IMR-90 (cell line): ENCODE measurements around the gene IL11RA.

Experiments used
- FOS ChIP-seq: fragments of 150-350 bp; IDR thresholded peaks from 2 replicates; pipeline ENCODE4 v1.6.1; 2016; ENCODE audit warnings: low read depth, low read length
- MAZ ChIP-seq: IDR thresholded peaks from 2 replicates; pipeline ENCODE4 v1.6.1; 2012; ENCODE audit warnings: low read depth, mild to moderate bottlenecking, low read length, improper control_type of control experiment, moderate library complexity, borderline replicate concordance
- MXI1 ChIP-seq: IDR thresholded peaks from 2 replicates; pipeline ENCODE4 v1.6.1; 2012; ENCODE audit warnings: low read depth, mild to moderate bottlenecking, low read length, moderate library complexity, borderline replicate concordance
- NFE2L2 ChIP-seq: fragments of 150-350 bp; IDR thresholded peaks from 2 replicates; pipeline ENCODE4 v1.6.1; 2016; ENCODE audit warnings: low read depth, mild to moderate bottlenecking, low read length
- POLR2A ChIP-seq: IDR thresholded peaks from 2 replicates; pipeline ENCODE4 v1.6.1; 2012; ENCODE audit warnings: mild to moderate bottlenecking, low read depth, low read length
- RAD21 ChIP-seq: IDR thresholded peaks from 2 replicates; pipeline ENCODE4 v1.6.1; 2012; ENCODE audit warnings: low read length, improper control_type of control experiment
- RCOR1 ChIP-seq: IDR thresholded peaks from 2 replicates; pipeline ENCODE4 v1.6.1; 2012; ENCODE audit warnings: mild to moderate bottlenecking, low read length, improper control_type of control experiment; ENCODE audit not compliant: insufficient replicate concordance
- RFX5 ChIP-seq: IDR thresholded peaks from 2 replicates; pipeline ENCODE4 v1.8.0; 2012; ENCODE audit warnings: low read depth, mild to moderate bottlenecking, low read length, moderate library complexity
- SMC3 ChIP-seq: fragments of 150-350 bp; IDR thresholded peaks from 2 replicates; pipeline ENCODE4 v1.6.1; 2016; ENCODE audit warnings: low read depth, mild to moderate bottlenecking, antibody characterized with exemption, low read length, moderate library complexity
- USF2 ChIP-seq: fragments of 150-350 bp; IDR thresholded peaks from 2 replicates; pipeline ENCODE4 v1.6.1; 2017; ENCODE audit warnings: mild to moderate bottlenecking, antibody characterized with exemption, low read length, low read depth
- TF ChIP-seq, protein P1 (sequence below): conservative IDR thresholded peaks from 2 replicates; pipeline ENCODE4 v1.5.1; 2012; ENCODE audit warnings: mild to moderate bottlenecking, low read depth, low read length, improper control_type of control experiment

DNA sequence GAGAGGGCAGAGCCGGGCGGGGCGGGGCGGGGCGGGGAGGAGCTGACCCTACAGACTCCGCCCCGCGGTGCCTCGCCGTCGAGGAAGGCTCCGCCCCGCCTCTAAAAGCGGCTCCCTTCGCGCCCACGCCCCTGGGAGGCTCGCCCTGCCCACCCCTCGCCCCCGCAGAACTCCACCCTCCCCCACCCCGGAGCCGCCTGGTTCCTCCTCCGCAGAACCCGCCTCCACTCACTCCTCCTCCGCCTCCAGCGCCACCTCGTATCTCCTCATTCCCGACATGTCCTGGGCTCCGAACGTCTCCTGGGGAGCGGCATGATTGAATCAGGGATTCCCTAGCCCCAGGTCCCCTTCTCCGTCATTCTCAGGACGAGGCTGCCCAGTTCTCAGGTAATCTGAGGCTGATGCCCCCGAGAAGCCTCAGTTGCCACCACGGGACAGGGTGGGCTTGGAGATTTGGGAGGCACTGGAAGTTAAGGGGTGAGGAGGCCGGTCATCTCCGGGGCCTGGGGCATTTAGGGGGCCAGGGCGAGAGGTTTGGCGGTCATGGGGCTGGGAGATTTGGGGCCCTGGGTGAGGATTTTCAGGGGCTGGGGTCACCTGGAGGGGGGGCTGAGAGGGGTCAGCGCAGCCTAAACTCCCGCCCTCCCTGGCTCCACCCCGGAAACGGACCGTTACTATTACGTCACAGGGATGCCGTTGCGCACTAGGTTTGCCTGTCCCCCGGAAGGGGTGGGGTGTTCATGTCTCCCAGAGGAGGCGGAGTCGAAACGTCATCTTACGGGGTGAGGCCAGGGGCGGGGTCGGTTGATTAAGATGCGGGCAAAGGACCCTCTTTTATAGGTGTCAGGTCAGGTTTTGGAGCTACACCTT is 13.6 kb downstream of the IL11RA start:
- TF ChIP-seq POLR2A (peak; percentile 94), USF2 (no peak), MAZ (peak; percentile 95; the same call in 1 of the 2 replicates), RCOR1 (no peak), MXI1 (no peak), SMC3 (no peak), FOS (no peak), RFX5 (no peak), NFE2L2 (no peak), RAD21 (no peak)
- TF ChIP-seq, protein P1, sequence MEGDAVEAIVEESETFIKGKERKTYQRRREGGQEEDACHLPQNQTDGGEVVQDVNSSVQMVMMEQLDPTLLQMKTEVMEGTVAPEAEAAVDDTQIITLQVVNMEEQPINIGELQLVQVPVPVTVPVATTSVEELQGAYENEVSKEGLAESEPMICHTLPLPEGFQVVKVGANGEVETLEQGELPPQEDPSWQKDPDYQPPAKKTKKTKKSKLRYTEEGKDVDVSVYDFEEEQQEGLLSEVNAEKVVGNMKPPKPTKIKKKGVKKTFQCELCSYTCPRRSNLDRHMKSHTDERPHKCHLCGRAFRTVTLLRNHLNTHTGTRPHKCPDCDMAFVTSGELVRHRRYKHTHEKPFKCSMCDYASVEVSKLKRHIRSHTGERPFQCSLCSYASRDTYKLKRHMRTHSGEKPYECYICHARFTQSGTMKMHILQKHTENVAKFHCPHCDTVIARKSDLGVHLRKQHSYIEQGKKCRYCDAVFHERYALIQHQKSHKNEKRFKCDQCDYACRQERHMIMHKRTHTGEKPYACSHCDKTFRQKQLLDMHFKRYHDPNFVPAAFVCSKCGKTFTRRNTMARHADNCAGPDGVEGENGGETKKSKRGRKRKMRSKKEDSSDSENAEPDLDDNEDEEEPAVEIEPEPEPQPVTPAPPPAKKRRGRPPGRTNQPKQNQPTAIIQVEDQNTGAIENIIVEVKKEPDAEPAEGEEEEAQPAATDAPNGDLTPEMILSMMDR: no peak
